NOMO-1 treated with DMSO at 0.1 percent for 48 hours (cell line): Measurements from ENCODE around the gene PLIN3.
"Not testable (repeated sequence)": the region's sequence is repeated elsewhere in the genome, so short reads cannot be mapped to it uniquely, and the experiment has no call there.

Experiments
- DNase-seq: peaks from one replicate; lab custom pipeline; 2025; ENCODE audit not compliant: unreplicated experiment; lab: John Stamatoyannopoulos, UW

Gene PLIN3

GRCh38 chr19:4867534-4868285 is at the start of gene PLIN3:
TSS of gene PLIN3 (minus strand) at chr19:4867667. CDS start at chr19:4861394, 6,273 bp downstream.
- DNase-seq = peak; percentile 82

- no peak for DNase-seq
Observed at GRCh38 chr19:4916292-4917082, 49.0 kb upstream of the PLIN3 start.

GRCh38 chr19:4914736-4915501 is 47.5 kb upstream of the PLIN3 start:
- DNase-seq = no peak

- no peak for DNase-seq
Observed at GRCh38 chr19:4913996-4914735, 46.7 kb upstream of the PLIN3 start.

- peak; percentile 42 for DNase-seq
Observed at GRCh38 chr19:4911786-4912672, 44.6 kb upstream of the PLIN3 start.

- DNase-seq = no peak
Observed at GRCh38 chr19:4911314-4911713, 43.8 kb upstream of the PLIN3 start.

GRCh38 chr19:4910594-4911281 is 43.3 kb upstream of the PLIN3 start:
- DNase-seq = peak; percentile 35

- peak; percentile 92 for DNase-seq
Observed at GRCh38 chr19:4909897-4910593, 42.6 kb upstream of the PLIN3 start.

- DNase-seq = peak; percentile 50
Observed at GRCh38 chr19:4909156-4909896, 41.9 kb upstream of the PLIN3 start, which contains the start of gene UHRF1. TSS of gene UHRF1 (plus strand) at chr19:4909501. CDS start at chr19:4910886, 1,385 bp downstream.

GRCh38 chr19:4908781-4909155 is 41.3 kb upstream of the PLIN3 start:
- DNase-seq = no peak

- DNase-seq = no peak
Observed at GRCh38 chr19:4908360-4908759, 40.9 kb upstream of the PLIN3 start.

- DNase-seq = no peak
Observed at GRCh38 chr19:4906963-4907362, 39.5 kb upstream of the PLIN3 start.

GRCh38 chr19:4904481-4904880 is 37.0 kb upstream of the PLIN3 start:
- no peak for DNase-seq

- no peak for DNase-seq
Observed at GRCh38 chr19:4902796-4903195, 35.3 kb upstream of the PLIN3 start, which contains the start of gene ARRDC5. TSS of gene ARRDC5 (minus strand) at chr19:4902896. CDS start at chr19:4902825, 71 bp downstream.

- DNase-seq = peak; percentile 77
Observed at GRCh38 chr19:4900879-4901278, 33.4 kb upstream of the PLIN3 start.

- no peak for DNase-seq
Observed at GRCh38 chr19:4897146-4897545, 29.7 kb upstream of the PLIN3 start.

GRCh38 chr19:4896372-4896771 is 28.9 kb upstream of the PLIN3 start:
- peak; percentile 19 for DNase-seq

GRCh38 chr19:4892962-4893361 is 25.5 kb upstream of the PLIN3 start:
- DNase-seq = not testable (repeated sequence)
